ENCODE data around the gene RTN4RL1.

The RTN4RL1 gene

DNA sequence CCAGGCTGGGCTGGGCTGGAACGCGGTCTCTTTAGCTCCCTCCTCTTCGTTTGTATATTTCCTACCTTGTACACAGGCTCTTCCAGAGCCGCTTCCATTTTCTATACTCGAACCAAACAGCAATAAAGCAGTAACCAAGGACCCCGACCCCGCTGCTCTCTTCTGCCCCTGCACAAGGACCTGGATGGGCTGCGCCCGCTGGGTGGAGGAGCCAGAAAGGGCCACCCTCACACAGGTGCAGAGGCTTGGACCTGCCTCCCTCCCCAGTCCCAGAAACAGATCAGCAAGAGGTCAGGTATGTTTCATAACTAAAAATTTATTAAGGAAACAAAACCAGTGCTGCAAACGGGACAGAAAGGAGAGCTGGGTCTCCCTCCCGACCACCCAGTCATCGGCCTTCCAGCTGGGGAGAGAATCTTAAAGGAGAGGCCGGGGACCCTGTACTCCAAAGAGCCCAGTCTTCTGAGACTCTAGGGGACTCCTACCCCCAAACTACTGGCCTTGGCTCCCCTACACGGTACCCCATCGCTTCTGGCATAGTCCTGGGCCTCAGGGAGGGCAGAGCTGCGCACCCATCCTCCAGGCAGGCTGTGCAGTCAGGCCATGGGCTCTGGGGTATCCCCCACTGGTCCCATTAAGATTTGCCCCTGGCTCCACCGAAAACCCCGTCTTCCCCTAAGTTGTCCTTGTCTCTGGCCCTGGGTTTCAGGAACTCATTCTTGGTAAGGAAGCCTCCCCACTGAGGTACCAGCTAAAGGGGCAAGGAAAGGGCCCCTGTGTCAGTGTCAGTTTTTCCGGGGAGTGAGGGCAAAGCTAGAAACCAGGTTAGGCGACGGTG lies 34.6 kb upstream of the RTN4RL1 start:
- in situ Hi-C loops (cut with MboI; ENCODE audit: low sequenced_read_pairs), result no loop called here

DNA sequence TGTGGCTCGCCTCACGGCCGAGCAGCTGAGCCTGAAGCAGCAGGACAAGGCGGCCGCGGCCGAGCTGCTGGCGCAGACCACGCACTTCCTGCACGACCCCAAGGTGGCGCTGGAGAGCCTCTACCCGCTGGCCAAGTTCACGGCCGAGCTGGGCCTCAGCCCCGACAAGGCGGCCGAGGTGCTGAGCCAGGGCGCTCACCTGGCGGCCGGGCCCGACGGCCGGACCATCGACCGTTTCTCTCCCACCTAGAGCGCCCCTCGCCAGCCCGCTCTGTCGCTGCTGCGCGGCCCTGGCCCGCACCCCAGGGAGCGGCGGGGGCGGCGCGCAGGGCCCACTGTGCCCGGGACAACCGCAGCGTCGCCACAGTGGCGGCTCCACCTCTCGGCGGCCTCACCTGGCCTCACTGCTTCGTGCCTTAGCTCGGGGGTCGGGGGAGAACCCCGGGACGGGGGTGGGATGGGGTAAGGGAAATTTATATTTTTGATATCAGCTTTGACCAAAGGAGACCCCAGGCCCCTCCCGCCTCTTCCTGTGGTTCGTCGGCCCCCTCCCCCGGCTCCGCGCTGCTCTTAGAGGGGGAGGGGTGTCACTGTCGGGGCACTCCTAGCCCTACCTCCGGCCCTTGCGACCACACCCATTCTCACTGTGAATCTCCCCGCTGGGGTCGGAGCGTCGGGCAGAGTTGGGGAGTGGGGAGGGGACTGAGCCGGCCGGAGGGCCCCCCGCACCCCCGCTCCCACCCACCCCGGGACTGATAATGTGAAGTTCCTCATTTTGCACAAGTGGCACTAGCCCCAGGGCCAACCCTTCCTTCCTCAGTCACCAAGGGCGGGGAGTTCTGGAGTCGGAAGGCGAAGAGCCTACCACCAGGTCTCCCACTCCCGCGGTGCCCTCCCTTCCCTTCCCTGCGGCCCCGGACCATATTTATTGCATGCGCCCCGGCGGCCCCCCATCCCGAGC lies 33.7 kb upstream of the RTN4RL1 start:
- in situ Hi-C loops (cut with MboI; ENCODE audit: low sequenced_read_pairs), result no loop called here

DNA sequence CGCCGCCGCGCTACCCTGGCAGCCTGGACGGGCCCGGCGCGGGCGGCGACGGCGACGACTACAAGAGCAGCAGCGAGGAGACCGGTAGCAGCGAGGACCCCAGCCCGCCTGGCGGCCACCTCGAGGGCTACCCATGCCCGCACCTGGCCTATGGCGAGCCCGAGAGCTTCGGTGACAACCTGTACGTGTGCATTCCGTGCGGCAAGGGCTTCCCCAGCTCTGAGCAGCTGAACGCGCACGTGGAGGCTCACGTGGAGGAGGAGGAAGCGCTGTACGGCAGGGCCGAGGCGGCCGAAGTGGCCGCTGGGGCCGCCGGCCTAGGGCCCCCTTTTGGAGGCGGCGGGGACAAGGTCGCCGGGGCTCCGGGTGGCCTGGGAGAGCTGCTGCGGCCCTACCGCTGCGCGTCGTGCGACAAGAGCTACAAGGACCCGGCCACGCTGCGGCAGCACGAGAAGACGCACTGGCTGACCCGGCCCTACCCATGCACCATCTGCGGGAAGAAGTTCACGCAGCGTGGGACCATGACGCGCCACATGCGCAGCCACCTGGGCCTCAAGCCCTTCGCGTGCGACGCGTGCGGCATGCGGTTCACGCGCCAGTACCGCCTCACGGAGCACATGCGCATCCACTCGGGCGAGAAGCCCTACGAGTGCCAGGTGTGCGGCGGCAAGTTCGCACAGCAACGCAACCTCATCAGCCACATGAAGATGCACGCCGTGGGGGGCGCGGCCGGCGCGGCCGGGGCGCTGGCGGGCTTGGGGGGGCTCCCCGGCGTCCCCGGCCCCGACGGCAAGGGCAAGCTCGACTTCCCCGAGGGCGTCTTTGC lies 32.8 kb upstream of the RTN4RL1 start:
- in situ Hi-C loops (cut with MboI; ENCODE audit: low sequenced_read_pairs), result no loop called here

DNA sequence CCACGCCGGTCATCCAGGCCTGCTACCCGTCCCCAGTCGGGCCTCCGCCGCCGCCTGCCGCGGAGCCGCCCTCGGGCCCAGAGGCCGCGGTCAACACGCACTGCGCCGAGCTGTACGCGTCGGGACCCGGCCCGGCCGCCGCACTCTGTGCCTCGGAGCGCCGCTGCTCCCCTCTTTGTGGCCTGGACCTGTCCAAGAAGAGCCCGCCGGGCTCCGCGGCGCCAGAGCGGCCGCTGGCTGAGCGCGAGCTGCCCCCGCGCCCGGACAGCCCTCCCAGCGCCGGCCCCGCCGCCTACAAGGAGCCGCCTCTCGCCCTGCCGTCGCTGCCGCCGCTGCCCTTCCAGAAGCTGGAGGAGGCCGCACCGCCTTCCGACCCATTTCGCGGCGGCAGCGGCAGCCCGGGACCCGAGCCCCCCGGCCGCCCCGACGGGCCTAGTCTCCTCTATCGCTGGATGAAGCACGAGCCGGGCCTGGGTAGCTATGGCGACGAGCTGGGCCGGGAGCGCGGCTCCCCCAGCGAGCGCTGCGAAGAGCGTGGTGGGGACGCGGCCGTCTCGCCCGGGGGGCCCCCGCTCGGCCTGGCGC lies 32.1 kb upstream of the RTN4RL1 start:
- in situ Hi-C loops (cut with MboI; ENCODE audit: low sequenced_read_pairs), result no loop called here

DNA sequence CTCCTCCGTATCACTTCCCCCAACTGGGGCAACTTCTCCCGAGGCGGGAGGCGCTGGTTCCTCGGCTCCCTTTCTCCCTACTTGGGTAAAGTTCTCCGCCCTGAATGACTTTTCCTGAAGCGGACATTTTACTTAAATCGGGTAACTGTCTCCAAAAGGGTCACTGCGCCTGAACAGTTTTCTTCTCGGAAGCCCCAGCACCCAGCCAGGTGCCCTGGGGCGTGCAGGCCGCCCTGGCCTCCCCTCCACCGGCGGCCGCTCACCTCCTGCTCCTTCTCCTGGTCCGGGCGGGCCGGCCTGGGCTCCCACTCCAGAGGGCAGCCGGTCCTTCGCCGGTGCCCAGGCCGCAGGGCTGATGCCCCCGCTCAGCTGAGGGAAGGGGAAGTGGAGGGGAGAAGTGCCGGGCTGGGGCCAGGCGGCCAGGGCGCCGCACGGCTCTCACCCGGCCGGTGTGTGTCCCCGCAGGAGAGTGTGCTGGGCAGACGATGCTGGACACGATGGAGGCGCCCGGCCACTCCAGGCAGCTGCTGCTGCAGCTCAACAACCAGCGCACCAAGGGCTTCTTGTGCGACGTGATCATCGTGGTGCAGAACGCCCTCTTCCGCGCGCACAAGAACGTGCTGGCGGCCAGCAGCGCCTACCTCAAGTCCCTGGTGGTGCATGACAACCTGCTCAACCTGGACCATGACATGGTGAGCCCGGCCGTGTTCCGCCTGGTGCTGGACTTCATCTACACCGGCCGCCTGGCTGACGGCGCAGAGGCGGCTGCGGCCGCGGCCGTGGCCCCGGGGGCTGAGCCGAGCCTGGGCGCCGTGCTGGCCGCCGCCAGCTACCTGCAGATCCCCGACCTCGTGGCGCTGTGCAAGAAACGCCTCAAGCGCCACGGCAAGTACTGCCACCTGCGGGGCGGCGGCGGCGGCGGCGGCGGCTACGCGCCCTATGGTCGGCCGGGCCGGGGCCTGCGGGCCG lies 31.4 kb upstream of the RTN4RL1 start:
- in situ Hi-C loops (cut with MboI; ENCODE audit: low sequenced_read_pairs), result no loop called here

DNA sequence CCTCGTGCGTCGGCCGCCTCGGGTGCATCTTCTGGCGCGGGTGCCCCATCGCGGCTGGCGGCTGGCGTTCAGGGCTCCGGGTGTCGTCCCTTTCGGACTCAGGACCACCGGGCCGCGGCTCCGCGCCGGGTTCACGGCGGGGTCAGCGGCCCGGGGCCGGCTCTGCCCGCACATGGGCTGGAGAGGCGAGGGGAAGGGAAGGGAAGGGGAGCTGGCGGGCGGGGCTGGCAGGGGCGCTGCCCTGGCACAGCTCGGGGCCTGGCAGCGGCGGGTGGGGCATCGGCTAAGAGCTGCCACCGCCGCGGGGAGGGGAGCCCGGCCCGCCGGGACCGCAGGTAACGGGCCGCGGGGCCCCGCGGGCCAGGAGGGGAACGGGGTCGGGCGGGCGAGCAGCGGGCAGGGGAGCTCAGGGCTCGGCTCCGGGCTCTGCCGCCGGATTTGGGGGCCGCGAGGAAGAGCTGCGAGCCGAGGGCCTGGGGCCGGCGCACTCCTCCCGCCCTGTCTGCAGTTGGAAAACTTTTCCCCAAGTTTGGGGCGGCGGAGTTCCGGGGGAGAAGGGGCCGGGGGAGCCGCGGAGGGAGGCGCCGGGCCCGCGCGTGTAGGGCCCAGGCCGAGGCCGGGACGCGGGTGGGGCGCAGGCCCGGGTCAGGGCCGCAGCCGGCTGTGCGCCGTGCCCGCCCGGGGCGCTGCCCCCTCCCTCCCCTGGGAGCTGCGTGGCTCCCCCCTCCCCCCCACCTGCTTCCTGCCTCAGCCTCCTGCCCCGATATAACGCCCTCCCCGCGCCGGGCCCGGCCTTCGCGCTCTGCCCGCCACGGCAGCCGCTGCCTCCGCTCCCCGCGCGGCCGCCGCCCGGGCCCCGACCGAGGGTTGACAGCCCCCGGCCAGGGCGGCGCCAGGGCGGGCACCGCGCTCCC lies 30.4 kb upstream of the RTN4RL1 start:
- in situ Hi-C loops (cut with MboI; ENCODE audit: low sequenced_read_pairs), result no loop called here

DNA sequence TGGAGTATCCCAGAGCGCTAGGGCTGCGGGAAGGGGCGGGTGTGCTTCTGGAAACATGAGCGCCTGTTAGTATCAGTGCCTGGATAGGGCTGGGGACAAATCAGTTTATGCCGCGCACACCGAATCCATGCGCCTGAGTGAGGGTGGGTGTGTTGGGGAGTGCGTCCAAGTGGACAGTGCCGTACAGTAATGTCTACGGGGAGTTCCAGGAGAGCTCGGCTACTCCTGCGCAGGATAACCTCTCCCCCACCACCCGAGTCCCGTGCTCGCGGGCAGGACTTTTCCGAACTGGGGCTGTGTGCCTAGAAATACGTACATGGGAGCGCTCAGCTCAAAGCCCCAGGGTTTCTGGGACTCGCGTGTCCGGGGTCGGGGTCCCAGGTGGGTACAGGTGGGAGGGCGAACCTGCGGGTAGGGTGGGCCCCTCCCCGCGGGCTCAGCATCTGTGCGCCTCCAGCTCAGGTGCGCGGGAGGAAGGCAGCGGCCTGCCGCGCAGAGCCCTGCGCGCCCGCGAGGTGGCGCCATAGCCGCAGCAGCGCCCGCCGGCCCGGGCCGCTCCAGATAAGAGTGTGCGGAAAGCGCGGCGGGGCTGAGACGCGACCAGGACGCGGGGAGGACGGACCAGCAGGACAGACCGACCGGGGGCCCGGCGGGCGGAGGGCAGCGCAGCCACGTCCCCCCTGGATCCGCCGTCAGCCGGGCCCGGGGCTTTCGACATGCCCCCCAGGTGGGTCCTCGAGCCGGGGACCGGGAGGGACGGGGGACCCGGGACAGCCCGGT lies 29.6 kb upstream of the RTN4RL1 start, which contains the start of gene HIC1:
Gene HIC1, plus strand, starts transcription at position 592 of the 780 bp plus-strand sequence. CDS start 1,588 bp downstream, outside the sequence.
- in situ Hi-C loops (cut with MboI; ENCODE audit: low sequenced_read_pairs), result no loop called here

DNA sequence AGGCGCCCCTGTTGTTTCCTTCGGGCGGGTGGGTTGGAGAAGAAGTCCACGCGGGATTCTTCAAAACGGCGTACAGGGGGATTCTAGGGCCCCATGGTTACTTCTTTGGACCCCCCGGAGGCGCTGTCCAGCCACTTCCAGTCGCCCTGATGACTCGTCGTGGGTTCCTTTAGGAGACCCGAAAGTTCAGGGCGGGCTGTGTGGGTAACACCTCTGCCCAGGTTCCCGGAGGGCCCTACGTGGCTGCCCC lies 29.1 kb upstream of the RTN4RL1 start:
- in situ Hi-C loops (cut with MboI; ENCODE audit: low sequenced_read_pairs), result no loop called here

DNA sequence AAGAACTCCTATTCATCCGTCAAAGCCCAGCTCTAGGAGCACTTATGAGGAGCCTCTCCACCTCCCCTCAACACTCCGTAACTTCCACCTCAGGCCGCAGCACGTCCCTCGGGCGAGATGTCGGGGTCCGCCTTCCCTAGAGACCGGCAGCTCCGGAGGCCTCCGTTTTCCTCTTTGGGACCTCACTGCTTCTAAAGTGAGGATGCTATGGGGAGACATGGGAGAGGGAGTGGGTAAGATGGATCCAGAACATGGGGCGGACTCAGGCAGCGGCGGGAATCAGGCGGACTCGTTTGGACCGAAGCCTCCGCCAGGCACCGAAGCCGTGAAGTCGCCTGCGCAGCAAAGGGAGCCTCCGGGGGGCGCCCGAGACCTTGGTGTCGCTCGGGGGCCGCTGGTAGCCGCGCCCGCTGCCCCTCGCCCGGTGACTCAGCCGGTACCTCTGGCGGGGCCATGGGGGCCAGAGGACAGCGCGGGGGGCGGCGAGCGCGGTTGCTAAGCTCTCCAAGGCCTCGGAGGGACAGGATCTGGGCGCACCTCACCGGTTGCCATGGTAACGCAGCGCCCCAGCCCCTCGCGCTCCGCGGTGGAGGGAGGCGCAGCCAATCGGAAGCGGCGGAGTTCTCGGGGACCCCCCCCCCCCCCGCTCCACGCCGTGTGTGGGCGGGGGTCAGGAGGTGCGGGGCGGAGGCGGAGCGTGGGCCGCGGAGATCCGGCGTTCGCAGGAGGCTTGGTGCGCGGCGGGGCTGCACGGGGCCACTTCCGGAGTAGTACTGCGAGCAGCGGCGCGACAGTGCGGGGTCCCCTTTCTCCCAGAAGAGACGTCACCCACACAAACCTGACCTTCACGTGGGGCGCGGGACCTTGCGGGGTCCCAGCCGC lies 28.5 kb upstream of the RTN4RL1 start:
- in situ Hi-C loops (cut with MboI; ENCODE audit: low sequenced_read_pairs), result no loop called here

DNA sequence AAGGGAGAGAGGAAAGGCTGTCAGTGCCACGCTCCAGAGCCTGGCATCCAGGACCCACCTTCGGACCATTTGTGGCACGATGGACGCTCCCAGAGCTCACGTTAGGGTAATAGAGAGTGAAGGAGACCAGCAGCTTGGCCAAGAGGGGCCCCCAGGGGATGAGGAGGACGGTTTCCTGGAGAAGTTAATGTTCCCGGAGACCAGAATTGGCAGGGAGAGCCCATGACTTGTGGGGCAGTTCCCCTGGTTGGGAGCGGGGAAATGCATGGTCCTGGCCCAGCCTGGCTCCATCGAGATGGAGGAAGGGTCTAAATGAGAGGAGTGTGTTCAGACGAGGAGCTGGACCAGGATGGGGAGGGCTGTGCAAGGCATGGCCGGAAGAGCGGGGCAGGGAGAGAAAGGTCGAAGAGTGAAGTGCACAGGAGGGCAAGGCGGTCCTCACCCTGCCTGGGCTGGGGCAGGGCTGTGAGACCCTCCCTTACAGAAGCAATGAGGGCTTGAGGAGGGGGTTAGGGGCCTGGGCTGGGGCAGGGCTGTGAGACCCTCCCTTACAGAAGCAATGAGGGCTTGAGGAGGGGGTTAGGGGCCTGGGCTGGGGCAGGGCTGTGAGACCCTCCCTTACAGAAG lies 26.9 kb upstream of the RTN4RL1 start:
- in situ Hi-C loops (cut with MboI; ENCODE audit: low sequenced_read_pairs), result no loop called here

DNA sequence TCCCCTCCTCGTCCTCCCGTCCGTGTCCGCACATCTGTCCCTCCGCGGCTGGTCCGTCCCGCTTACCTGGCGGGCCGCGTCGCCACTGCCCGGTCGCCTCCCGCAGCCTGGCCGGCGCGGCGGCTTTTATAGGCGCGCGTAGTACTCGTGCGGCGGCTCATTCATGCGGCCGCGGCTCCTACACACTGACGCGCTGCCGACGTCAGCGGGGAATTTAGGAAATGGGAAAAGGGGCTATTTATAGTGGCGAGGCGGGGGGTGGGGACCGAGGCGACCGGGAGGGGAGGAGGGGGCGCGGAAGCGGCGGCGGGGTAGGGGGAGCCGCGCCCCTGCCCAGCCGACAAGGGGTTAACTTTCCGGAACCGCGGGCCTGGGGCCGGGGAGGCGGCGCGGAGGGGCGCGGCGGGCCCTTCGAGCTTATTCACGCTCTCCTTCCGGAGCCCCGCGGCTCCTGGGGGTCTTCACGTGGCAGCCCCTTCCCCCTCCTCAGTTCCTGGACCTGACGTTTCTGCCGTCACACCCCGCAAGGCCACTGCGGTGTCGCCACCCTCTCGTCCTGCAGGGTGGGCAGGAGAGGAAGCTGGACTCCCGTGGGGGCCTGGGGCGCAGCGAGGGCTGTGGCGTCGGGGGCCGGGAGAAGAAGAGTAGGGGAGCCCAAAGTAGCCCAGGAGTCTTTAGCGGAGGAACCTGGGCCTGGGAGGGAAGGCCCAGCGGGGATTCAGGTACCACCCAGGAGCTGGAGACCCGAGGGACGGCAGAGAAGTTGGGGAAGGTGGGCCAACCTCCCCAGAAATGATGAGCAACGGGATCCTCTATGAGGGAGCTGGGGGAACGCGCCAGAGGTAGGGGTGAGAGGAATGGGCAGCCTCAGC lies 26.2 kb upstream of the RTN4RL1 start:
- in situ Hi-C loops (cut with MboI; ENCODE audit: low sequenced_read_pairs), result no loop called here

DNA sequence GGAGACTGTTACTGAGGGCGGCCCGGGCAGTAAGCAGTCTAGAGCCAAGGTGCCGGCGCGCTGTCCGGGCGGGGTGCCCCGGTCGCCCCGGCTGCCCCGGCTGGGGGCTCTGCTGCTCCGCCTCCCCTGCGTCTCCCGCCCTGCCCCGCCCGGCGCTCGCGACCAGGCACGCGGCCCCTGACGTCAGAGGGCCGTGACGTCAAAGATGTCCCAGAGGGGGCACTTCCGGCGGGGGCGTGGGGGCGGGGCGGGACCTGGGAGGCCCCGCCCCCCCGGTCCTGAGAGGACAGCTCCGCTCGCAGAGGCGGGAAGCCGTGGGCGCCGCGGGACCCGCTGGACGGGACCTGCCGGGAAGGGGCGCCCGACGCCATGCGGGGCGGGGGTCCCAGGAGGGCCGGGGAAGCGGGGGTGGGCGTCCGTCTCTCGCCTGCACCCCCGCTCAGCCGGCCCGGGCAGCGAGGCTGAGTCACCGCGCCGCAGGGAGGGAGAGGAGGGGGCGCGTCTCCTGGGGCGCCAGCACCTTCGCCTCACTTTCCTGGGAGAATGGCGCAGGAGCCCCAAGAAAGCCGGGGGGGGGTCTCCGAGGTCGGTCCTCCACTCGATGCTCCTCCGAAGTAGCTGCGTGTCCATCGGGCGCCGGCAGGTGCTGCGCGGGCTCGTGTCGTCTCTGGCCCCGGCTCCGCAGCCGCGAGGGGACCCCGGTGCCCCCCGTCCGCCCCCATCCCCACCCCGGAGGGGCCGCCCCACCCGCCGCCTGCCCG lies 25.3 kb upstream of the RTN4RL1 start:
- in situ Hi-C loops (cut with MboI; ENCODE audit: low sequenced_read_pairs), result no loop called here

DNA sequence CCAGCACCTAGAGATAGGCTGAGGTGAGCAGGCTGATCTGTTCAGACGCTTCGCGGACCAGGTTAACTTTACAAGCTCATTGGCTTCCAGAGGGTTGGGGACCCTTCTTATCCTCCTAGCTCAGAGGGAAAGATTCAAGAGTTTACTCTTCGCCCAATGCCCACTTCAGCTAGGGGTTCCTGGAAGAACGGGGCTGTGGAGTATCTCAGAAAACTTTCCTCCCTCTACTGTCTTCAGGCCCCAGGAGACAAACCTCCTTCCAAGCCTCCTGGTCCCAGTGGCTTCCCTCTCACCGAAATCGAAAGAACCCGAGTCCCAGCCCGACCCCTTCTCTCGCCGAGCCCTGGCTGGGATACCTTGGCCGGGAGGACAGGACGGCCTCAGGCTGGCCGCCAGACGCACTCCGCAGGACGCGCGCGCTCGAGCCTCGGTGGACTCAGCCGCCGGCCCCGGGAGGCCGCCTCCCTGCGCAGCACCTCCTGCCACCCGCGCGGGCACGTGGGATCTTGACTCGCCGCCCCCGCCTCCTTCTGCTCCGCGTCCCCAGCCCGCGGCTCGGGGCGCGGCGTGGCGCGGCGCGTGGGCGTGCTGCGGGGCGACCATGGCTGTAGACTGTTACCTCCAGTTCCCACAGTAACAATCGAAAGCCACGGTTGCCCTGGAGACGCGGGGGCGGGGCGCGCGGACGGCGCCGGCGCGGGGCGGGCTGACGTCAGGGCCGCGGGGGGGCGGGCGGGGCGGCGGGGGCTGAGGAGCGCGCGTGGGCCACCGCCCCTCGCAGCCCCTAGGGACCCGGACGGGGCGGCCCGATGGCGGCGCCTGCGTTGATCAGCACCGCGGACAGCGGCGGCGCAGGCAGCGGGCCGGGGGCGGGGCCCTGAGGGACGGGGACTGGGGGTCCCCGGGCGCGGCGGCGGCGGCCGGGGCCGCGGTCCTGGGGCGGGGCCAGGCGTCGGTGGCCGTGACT lies 24.5 kb upstream of the RTN4RL1 start:
- in situ Hi-C loops (cut with MboI; ENCODE audit: low sequenced_read_pairs), result no loop called here

DNA sequence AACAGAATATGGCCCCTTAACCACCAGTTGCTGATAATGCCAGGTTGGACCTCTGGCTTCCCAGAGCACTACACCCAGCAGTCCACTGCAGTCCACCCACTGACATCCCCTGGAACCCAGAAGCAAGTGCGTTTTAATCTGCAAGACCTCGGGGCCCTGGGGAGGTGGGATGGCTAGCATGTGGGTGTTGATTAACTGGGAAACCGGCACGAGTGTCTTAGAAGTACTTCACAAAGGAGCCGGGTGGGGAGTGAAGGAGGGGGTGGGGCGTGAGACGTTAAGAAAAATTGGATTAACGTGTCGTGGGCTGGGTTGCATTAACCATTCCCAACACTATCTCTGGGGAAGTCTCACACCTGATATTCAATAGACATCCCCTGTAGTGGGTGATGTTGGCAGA lies 23.7 kb upstream of the RTN4RL1 start:
- in situ Hi-C loops (cut with MboI; ENCODE audit: low sequenced_read_pairs), result no loop called here

Measured in HL-60/S4 treated with retinoic acid at 250 ng/mL for 4 days and 3 days (cell line).